Type B pancreatic cell (in vitro differentiated cells): Measurements from ENCODE around the gene LHX5. TPM values are rescaled to one million over a fixed set of nuclear protein-coding genes. Genes with fewer than 3 reads are reported as not detected.

Experiments
- DNase-seq: peaks from one replicate; pipeline ENCODE4 v3.0.0; 2021; ENCODE audit warnings: mixed read lengths; ENCODE audit not compliant: unreplicated experiment; ENCODE audit errors: extremely low spot score
- H3K27ac Mint-ChIP-seq: 2 replicates; pipeline ENCODE4 v1.8.0; 2021; ENCODE audit warnings: mild to moderate bottlenecking, mixed read lengths
- H3K27me3 Mint-ChIP-seq: 2 replicates; pipeline ENCODE4 v1.8.0; 2021; ENCODE audit warnings: mixed read lengths
- H3K36me3 Mint-ChIP-seq: 2 replicates; pipeline ENCODE4 v1.8.0; 2021; ENCODE audit warnings: mixed read lengths
- H3K4me1 Mint-ChIP-seq: one replicate; pipeline ENCODE4 v1.8.0; 2021; ENCODE audit warnings: mixed read lengths; ENCODE audit not compliant: unreplicated experiment
- H3K4me3 Mint-ChIP-seq: 2 replicates; pipeline ENCODE4 v1.8.0; 2021; ENCODE audit warnings: mild to moderate bottlenecking, mixed read lengths
- H3K9me3 Mint-ChIP-seq: 2 replicates; pipeline ENCODE4 v1.8.0; 2021; ENCODE audit warnings: mixed read lengths
- total RNA-seq: library from RNA; stranded (reverse); gene quantifications from 2 replicates; pipeline ENCODE4 v1.2.1, GENCODE V29; 2021; ENCODE audit warnings: low replicate concordance
- TF ChIP-seq, protein P1 (sequence below): fragments of 200-600 bp; sonication (generic); conservative IDR thresholded peaks from 2 replicates; pipeline ENCODE4 v1.5.0; 2021; ENCODE audit warnings: antibody characterized with exemption, mild to moderate bottlenecking

Gene LHX5
- total RNA-seq, 1 donor from 2014 or later, result 0.12 TPM

- H3K27ac Mint-ChIP-seq, result no peak overlapping the region
- no peak overlapping the region for H3K4me3 Mint-ChIP-seq
- peaks cover 16% of the 10 kb centered on the region for H3K27me3 Mint-ChIP-seq
- no peaks in the 10 kb centered on the region for H3K4me1 Mint-ChIP-seq
- TF ChIP-seq, protein P1, sequence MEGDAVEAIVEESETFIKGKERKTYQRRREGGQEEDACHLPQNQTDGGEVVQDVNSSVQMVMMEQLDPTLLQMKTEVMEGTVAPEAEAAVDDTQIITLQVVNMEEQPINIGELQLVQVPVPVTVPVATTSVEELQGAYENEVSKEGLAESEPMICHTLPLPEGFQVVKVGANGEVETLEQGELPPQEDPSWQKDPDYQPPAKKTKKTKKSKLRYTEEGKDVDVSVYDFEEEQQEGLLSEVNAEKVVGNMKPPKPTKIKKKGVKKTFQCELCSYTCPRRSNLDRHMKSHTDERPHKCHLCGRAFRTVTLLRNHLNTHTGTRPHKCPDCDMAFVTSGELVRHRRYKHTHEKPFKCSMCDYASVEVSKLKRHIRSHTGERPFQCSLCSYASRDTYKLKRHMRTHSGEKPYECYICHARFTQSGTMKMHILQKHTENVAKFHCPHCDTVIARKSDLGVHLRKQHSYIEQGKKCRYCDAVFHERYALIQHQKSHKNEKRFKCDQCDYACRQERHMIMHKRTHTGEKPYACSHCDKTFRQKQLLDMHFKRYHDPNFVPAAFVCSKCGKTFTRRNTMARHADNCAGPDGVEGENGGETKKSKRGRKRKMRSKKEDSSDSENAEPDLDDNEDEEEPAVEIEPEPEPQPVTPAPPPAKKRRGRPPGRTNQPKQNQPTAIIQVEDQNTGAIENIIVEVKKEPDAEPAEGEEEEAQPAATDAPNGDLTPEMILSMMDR, result no peak
- H3K36me3 Mint-ChIP-seq, result no peaks in the 10 kb centered on the region
- no peaks in the 10 kb centered on the region for H3K9me3 Mint-ChIP-seq
- DNase-seq, result no peak
Measured at GRCh38 chr12:113435367-113435766, 36.3 kb downstream of the LHX5 start.

GRCh38 chr12:113432986-113433385 is 38.7 kb downstream of the LHX5 start:
- DNase-seq, result no peak
- TF ChIP-seq, protein P1, result no peak
- Mint-ChIP-seq H3K36me3 (no peaks in the 10 kb centered on the region), H3K27me3 (peaks cover 22% of the 10 kb centered on the region), H3K4me1 (no peaks in the 10 kb centered on the region), H3K27ac (no peak overlapping the region), H3K4me3 (no peak overlapping the region), H3K9me3 (peaks cover 5% of the 10 kb centered on the region)

GRCh38 chr12:113428482-113428881 is 43.2 kb downstream of the LHX5 start:
- TF ChIP-seq, protein P1, result no peak
- H3K27me3 Mint-ChIP-seq, result peaks cover 28% of the 10 kb centered on the region
- no peaks in the 10 kb centered on the region for H3K36me3 Mint-ChIP-seq
- no peaks in the 10 kb centered on the region for H3K4me1 Mint-ChIP-seq
- no peak overlapping the region for H3K27ac Mint-ChIP-seq
- H3K9me3 Mint-ChIP-seq, result peaks cover 5% of the 10 kb centered on the region
- H3K4me3 Mint-ChIP-seq, result no peak overlapping the region
- no peak for DNase-seq

GRCh38 chr12:113427882-113428281 is 43.8 kb downstream of the LHX5 start:
- DNase-seq, result no peak
- peaks cover 5% of the 10 kb centered on the region for H3K9me3 Mint-ChIP-seq
- H3K4me3 Mint-ChIP-seq, result no peak overlapping the region

GRCh38 chr12:113425960-113426453 is 45.7 kb downstream of the LHX5 start:
- DNase-seq, result no peak
- peaks cover 20% of the 10 kb centered on the region for H3K27me3 Mint-ChIP-seq
- H3K9me3 Mint-ChIP-seq, result peaks cover 5% of the 10 kb centered on the region
- TF ChIP-seq, protein P1, result no peak
- H3K27ac Mint-ChIP-seq, result no peak overlapping the region
- peaks cover 7% of the 10 kb centered on the region for H3K4me1 Mint-ChIP-seq
- H3K4me3 Mint-ChIP-seq, result no peak overlapping the region
- no peaks in the 10 kb centered on the region for H3K36me3 Mint-ChIP-seq

More at GRCh38 chr12:113427882-113428281, 43.8 kb downstream of the LHX5 start:
- H3K27ac Mint-ChIP-seq, result no peak overlapping the region
- no peaks in the 10 kb centered on the region for H3K4me1 Mint-ChIP-seq
- TF ChIP-seq, protein P1, result no peak
- no peaks in the 10 kb centered on the region for H3K36me3 Mint-ChIP-seq
- peaks cover 28% of the 10 kb centered on the region for H3K27me3 Mint-ChIP-seq
